ENCODE results near the gene GJB6.

GRCh38 chr13:20247403-20247802 is 15.3 kb upstream of the GJB6 start:
- TF ChIP-seq TAF1 (IDR thresholded peaks at IDR 0.05; ENCODE audit: borderline replicate concordance, insufficient read depth, low read length), result no peak
- TF ChIP-seq SIN3A (IDR thresholded peaks at IDR 0.05; ENCODE audit: borderline replicate concordance, insufficient read depth, low read length), result no peak

Measured in PFSK-1 (cell line).